Measurements from ENCODE around the gene ZNF716. TPM values are rescaled to one million over a fixed set of nuclear protein-coding genes. Genes with fewer than 3 reads are reported as not detected.
A peak's percentile ranks its signal among the peaks of the same experiment; 100 is the strongest.

ZNF716 gene
- total RNA-seq, 6 experiments from 2014 or later = not detected

- Histone ChIP-seq H3K4me3 (peak overlapping the region in 2 of 3 donors; percentile 56 to 67), H3K27me3 (no peaks in the 10 kb centered on the region), H3K4me1 (no peaks in the 10 kb centered on the region), H3K27ac (no peak overlapping the region), H3K9me3 (no peaks in the 10 kb centered on the region), H3K36me3 (no peaks in the 10 kb centered on the region)
- no peak for TF ChIP-seq CTCF (IDR thresholded peaks at IDR 0.05)
- TF ChIP-seq POLR2A (IDR thresholded peaks at IDR 0.05) = no peak
- 54% methylated on average over 12 of the region's 24 CpGs for WGBS (ENCODE audit: insufficient coverage, low coverage, low lambda C conversion rate, missing lambda C conversion rate)
- DNase-seq (no peak), ATAC-seq (peak; percentile 20 to 45 (median 35))
- intact Hi-C loops (cut with DNase I) = no loop called here
Measured at GRCh38 chr7:57404967-57405421, 45.0 kb upstream of the ZNF716 start.

GRCh38 chr7:57407125-57407524 lies 42.9 kb upstream of the ZNF716 start:
- H3K27ac ChIP-seq = no peak overlapping the region
- TF ChIP-seq POLR2A (IDR thresholded peaks at IDR 0.05) (no peak), CTCF (IDR thresholded peaks at IDR 0.05) (no peak)
- H3K9me3 ChIP-seq = no peaks in the 10 kb centered on the region
- no peaks in the 10 kb centered on the region for H3K36me3 ChIP-seq
- DNase-seq = no peak
- H3K4me3 ChIP-seq = no peak overlapping the region
- intact Hi-C loops (cut with DNase I) = no loop called here
- WGBS (ENCODE audit: insufficient coverage, low coverage, low lambda C conversion rate, missing lambda C conversion rate) = 48% methylated on average over 7 of the region's 7 CpGs
- no peak for ATAC-seq
- no peaks in the 10 kb centered on the region for H3K4me1 ChIP-seq
- no peaks in the 10 kb centered on the region for H3K27me3 ChIP-seq

GRCh38 chr7:57412168-57412567 lies 37.8 kb upstream of the ZNF716 start:
- ATAC-seq = no peak
- DNase-seq = no peak
- Histone ChIP-seq H3K27me3 (no peaks in the 10 kb centered on the region), H3K4me1 (no peaks in the 10 kb centered on the region), H3K36me3 (no peaks in the 10 kb centered on the region), H3K4me3 (no peak overlapping the region), H3K27ac (no peak overlapping the region), H3K9me3 (no peaks in the 10 kb centered on the region)
- intact Hi-C loops (cut with DNase I) = no loop called here
- WGBS (ENCODE audit: insufficient coverage, low coverage, low lambda C conversion rate, missing lambda C conversion rate) = 39% methylated on average over 3 of the region's 6 CpGs
- TF ChIP-seq CTCF (IDR thresholded peaks at IDR 0.05) (no peak), POLR2A (IDR thresholded peaks at IDR 0.05) (no peak)

- ATAC-seq = no peak
Measured at GRCh38 chr7:57412618-57413017, 37.4 kb upstream of the ZNF716 start.

More at GRCh38 chr7:57412618-57413017, 37.4 kb upstream of the ZNF716 start:
- Histone ChIP-seq H3K36me3 (no peaks in the 10 kb centered on the region), H3K9me3 (no peaks in the 10 kb centered on the region), H3K27me3 (no peaks in the 10 kb centered on the region), H3K4me3 (no peak overlapping the region), H3K27ac (no peak overlapping the region), H3K4me1 (no peaks in the 10 kb centered on the region)
- intact Hi-C loops (cut with DNase I) = no loop called here
- WGBS (ENCODE audit: insufficient coverage, low coverage, low lambda C conversion rate, missing lambda C conversion rate) = 33% methylated on average over 1 of the region's 3 CpGs
- DNase-seq = no peak
- TF ChIP-seq POLR2A (IDR thresholded peaks at IDR 0.05) (no peak), CTCF (IDR thresholded peaks at IDR 0.05) (no peak)

All from right lobe of liver (tissue), 6 donors.